Lung microvascular endothelial cell (primary cell): ENCODE measurements around the gene CCDC192. TPM values are rescaled to one million over a fixed set of nuclear protein-coding genes. Genes with fewer than 3 reads are reported as not detected.
"Not testable (repeated sequence)": the region's sequence is repeated elsewhere in the genome, so short reads cannot be mapped to it uniquely, and the experiment has no call there.

Experiments used
- DNase-seq, 2 donors: peaks; one replicate each; pipeline versions ENCODE4 v3.0.0 to v3.0.0-alpha.2; 2010; ENCODE audit warnings: low read depth in 2 of 2
- total RNA-seq: library from RNA; depleted of rRNA; stranded (reverse); fragments of >200 nt; gene quantifications from 2 replicates; pipeline ENCODE4 v1.2.1, GENCODE V29; 2014

The CCDC192 gene
- total RNA-seq, 1 donor from 2014 or later = not detected

DNA sequence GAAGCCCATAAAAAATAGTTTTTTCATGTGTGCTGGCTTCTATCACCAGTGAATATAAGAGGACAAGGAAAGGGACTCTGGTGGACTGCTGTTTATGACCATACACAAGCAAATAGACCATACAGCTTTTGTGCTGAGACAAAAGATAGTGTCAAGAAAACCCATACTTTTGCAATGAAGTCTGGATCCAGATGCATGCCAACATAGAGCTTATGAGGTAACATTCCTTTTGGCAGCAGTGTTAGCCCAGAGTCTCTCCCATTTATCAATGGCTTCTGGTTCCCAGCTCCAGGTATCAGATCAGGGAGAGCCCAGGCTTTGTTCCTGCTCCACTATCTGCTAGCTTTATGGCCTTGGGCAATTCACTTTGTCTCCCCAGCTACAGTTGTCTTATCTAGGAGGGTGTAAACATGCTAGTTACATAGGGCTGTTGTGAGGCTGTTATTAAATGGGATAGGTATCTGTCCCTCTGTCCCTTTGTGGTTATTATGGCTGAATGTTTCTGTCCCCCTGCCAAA is 55.6 kb downstream of the CCDC192 start:
- no peak for DNase-seq

DNA sequence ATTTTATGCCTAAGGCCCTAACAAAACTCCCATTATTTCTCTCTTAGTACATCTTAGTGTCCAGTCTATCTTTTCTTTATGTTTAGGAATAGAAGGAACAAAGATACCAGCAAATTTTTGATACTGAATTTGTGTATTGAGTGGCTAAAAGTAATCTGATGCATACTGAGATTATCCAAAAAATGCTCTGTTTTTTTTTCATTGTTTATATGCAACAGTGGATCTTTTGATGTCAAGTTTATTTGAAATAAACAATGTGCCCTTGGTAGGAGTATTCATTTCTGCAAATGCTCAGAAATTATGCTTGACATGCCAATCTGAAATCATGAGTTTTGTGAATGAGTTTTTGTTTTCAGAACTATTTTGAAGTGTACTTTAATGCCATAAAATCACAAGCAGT is 58.7 kb downstream of the CCDC192 start:
- DNase-seq = no peak

DNA sequence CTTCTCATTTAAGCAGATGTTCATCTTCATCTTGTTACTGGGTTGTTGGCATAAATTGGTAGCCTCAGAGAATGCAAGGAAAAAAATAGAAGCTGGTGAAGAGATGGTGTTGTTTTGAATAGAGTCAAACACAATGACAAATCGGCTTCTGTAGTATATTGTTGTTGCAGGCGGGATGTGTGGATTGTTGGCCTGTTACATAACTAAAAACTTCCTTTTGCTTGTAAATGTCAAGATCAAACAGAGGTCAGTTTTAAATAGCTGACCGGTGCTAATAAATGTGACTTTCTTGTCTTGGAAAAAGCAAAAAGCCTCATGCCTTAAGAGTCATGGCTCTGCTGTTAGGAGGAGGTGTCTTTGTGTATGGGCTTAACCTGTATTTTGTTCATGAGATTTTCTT is 59.2 kb downstream of the CCDC192 start:
- DNase-seq = peak in 1 of 2 donors; percentile 43

DNA sequence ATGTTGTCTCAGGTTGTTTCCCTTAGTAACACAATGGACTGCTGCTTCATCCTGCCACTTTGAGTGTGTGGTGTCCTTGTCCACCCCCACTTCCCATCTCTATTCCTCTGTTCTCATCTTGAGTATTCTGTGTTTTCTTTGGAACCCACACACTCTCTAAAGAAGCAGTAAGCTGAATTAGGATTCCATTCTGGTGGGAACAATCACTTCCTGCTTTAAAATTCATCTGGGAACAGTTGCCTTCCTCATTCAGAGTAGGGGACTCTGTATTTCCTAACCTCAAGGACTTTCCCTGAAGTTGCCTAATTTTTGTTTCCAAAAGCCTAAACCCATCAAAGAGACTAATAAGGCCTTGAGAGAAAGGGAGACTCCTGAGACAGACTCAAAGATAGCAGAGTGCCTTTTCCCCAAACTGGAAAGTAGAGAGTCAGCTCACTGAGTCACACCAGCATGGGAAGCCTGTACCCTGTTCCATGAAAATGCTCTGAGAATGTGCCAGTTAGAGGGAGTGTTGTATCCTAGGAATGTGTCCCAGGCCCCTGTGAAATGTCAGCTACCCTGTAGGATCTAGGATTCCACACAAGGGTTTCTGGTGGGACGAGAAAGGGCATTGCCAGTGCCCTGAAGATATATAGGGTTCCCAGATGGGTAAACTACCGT is 63.6 kb downstream of the CCDC192 start:
- DNase-seq = peak in 1 of 2 donors; percentile 4

DNA sequence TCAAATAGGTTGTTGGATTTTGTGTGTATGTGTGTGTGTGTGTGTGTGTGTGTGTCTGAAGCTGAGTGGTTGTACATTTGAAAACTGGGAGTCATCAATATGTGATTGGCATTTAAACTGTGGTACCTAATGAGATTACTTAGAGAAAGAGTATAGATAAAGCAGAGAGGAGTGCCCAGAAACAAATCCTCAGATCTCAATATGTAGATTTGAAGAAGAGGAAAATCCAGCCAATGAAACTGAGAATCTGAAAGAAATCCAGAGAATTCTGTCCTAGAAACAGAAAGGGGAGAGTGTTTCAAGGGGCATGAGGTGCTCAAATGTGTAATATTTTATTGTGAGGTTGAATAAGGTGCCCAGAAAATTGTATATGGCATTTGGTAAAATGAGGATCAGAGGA is 66.2 kb downstream of the CCDC192 start:
- no peak for DNase-seq

DNA sequence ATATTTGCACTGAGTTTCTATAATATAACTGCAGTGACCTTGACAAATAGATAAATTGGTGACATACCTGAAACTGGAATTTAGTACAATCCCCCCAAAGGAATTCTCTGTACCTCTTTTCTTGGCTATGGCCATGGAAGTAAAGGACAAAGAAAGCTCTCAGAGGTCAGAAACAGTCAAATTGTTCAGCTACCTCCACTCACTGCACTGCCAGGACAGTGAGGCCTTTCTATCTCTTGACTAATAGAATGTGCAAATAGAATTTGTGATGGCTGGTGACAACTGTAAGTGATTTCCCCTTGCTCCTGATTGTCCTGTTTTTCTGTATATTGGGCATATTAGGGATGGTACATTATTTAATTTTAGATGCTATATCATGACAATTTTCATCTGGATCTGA is 67.1 kb downstream of the CCDC192 start:
- DNase-seq = no peak

DNA sequence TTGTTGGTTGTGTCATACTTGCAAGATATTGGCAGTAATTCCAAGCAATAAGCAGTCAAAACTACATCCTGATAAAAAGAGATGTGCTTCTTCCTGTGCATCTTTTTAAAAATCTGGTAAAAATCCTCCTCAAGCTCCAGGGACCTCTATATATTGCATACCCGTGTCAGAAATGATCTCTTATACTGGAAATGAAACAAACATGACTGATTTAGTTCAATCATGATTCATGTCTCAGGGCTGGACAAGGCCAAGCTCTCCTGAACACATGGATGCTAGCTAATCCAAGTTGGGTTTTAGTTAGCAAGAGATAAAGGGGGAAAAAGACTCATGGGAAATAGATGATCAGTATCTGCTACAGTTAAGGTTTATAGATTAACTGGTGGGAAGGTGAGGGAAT is 69.3 kb downstream of the CCDC192 start:
- no peak for DNase-seq

DNA sequence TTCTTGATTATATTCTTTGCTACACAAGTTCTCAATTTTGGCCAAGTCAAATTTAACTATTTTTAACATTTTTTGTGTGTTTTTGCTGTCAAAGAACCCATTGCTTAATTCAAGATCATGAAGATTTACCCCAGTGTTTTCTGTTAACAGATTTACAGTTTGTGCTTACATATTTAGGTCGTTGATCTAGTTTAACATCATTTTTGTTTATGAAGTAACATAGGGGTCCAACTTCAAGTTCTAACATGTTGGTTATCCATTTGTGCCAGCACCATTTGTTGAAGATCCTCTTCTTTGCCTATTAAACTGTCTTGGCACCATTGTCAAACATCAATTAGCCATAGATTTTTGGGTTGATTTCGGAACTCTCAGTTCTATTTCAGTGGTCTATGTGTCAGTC is 71.0 kb downstream of the CCDC192 start:
- no peak for DNase-seq

DNA sequence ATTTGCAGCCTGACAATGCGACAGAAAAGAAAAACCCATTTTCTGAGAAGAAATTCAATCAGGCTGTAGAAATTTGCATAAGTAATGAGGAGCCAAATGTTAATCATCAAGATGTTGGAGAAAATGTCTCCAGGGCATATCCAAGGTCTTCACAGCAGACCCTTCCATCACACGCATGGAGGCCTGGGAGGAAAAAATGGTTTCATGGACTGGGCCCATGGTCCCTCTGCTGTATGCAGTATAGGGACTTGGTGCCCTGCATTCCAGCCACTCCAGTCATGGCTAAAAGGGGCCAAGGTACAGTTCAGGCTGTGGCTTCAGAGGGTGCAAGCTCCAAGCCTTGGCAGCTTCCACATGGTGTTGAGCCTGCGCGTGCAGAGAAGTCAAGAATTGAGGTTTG is 73.3 kb downstream of the CCDC192 start:
- DNase-seq = no peak

DNA sequence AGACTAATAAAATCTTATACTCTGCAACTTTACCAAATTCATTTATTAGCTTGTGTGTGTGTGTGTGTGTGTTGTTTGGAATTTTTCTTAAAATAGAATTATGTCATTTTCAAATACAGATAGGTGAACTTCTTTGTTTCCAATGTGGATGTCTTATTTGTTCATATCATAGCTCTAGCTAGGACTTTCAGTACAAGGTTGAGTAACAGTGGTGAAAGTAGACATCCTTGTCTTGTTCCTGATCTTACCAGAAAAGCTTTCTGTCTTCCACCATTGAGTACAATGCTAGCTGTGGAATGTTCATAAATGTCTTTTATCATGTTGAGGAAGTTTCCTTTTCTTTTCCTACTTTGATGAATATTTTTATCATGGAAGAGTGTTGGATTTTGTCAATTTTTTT is 74.8 kb downstream of the CCDC192 start:
- DNase-seq = no peak

DNA sequence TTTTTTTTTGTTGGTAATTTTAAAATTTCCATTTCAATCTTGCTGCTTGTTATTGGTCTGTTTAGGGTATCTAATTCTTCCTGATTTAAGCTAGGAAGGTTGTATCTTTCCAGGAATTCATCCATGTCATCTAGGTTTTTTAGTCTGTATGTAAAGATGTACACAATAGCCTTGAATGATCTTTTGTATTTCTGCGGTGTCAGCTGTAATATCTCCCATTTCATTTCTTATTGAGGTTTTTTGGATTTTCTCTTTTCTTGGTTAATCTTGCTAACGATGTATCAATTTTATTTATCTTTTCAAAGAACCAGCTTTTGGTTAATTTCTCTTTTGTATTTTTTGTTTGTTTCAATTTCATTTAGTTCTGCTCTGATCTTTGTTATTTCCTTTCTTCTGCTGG is 79.3 kb downstream of the CCDC192 start:
- DNase-seq = not testable (repeated sequence)

DNA sequence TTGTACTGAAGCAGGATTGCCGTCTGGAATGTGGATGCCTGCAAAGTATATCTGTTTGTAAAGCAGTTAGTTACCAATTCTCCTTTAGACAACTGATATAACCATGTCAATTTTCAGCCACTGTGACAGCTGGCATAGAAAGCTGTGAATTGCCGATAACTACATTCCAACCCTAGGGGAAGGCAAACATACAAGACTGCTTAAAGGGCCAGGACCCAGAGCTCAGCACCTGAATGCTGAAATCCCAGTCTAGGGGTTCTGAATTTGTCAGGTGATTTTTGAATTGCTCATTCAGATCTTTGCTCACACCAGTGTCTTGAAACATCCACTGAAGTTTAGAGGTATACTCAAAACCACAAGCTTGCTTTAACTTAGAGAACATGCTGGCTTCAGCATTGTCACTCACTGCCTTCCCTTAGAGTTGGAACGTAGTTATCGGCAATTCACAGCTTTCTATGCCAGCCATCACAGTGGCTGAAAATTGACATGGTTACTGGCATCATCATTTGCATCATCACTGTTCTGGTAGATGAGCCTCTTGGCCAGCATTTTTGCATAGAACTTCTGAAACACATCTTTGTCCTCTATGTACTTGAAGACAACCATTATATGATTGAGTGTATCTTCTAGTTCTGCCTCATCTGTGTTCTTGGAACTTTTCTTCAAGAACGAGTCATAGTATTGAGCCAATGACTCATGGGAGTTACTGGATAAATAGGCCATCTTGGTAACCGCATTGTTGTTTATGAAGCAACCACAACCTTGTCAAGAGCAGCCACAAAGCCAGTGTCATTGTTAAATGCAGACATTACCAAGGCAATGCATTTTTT is 82.1 kb downstream of the CCDC192 start:
- DNase-seq = peak in 1 of 2 donors; percentile 48

DNA sequence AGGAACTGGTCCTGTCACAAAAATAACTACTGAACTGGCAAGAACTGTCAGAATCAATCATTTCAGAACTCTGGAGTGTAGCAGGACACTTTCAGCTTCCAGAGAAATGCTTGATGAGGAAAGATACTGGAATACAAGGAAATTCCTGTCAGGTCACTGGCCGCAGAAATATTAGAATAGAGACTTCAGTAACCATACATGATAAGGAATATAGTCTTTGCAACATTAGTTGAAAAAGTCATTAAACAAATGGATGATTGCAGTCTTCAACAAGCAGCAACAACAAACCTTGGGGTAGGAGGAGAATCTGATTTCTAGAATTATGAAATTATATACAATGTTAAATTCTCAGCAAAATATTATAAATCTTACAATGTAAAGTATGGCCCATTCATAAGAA is 88.2 kb downstream of the CCDC192 start:
- DNase-seq = no peak

DNA sequence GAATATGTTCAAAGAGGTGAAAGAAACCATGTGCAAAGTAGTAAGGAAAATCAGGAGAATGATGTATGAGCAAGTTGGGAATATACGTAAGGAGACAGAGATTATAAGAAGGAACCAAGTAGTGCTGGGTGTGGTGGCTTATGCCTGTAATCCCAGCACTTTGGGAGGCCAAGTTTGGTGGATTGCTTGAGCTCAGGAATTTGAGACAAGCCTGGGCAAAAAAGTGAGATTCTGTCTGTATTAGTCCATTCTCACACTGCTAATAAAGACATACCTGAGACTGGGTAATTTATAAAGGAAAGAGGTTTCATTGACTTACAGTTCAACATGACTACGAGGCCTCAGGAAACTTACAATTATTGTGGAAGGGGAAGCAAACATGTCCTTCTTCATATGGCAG is 88.7 kb downstream of the CCDC192 start:
- not testable (repeated sequence) for DNase-seq

DNA sequence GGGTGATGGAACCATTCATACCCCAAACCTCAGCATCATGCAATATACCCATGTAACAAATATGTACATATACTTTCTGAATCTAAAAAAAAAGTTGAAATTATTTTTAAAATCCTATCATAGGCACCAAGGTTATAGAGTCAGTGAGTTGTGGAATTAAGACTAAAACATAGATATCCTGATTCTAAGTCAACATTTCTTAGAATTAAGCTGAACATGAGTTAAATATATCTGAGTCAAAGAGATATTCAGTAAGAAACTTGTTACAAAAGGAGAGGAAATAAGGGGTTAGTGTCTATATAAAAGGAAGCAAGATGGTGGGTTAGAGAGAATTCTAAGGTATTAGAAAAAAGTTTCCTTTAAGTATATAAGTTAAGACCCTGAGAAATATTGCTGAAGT is 89.9 kb downstream of the CCDC192 start:
- DNase-seq = no peak

DNA sequence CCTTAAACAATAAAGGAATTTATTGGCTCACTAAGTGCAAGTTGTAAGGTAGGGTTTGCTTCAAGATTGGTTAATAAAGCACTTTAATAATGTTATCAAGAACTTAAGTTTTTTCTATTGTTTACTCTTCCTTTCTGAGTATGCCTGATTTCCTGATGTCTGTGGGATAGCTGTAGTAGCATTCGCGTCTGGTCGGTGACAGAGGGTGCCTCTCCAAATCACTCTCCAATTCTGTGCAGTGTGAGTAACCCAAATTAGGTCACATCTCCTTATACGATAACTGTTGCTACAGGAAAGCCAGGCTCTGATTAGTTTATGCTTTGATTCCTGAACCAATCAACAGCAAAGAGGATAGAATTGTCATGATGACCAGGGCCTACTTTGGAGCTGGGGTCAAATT is 90.7 kb downstream of the CCDC192 start:
- no peak for DNase-seq

DNA sequence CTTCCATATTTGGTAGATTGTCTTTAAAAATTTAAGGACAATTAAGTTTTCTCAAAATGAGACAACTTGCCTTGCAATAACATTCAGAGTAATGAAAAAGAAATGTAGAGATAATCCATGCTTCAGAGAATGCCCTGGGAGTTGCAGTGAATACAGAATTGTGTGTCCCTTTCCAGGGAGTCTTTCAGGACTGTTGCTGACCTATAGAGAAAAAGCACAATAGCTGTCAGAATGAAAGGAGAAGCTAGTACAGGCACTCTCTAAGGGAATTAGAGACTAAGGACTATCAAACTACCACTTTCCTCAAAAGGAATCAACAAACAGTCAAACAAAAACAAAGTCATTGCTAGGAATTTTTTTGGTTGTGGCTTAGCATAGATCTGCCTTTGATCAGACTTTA is 93.0 kb downstream of the CCDC192 start:
- no peak for DNase-seq

DNA sequence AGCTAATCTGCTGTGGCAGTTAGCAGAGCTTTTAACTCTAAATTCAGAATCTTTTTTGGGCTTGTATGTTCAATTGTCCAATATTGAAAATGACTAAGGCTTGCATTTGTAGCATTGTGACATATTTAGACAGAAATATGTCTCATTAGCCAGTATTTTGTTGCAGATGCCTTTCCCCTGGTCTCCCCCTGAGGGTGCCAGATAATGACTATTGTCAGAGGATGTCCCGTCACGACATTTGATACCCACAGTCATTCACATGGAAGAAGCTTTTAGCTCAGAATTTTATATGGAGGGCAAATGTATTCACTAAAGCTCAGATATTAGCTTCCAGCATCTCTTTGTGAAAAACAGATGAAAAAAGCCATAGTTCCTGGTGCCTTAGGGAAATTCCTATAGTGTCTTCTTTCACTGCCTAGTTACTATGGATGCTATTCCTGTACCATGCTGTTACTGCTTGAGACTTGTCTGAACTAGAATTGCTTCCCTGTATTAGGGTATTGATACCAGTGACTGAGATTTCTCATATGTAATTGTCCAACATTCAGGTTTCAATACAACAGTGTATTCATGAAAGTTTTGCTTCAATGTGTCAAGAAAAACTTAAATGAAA is 96.2 kb downstream of the CCDC192 start:
- DNase-seq = no peak

DNA sequence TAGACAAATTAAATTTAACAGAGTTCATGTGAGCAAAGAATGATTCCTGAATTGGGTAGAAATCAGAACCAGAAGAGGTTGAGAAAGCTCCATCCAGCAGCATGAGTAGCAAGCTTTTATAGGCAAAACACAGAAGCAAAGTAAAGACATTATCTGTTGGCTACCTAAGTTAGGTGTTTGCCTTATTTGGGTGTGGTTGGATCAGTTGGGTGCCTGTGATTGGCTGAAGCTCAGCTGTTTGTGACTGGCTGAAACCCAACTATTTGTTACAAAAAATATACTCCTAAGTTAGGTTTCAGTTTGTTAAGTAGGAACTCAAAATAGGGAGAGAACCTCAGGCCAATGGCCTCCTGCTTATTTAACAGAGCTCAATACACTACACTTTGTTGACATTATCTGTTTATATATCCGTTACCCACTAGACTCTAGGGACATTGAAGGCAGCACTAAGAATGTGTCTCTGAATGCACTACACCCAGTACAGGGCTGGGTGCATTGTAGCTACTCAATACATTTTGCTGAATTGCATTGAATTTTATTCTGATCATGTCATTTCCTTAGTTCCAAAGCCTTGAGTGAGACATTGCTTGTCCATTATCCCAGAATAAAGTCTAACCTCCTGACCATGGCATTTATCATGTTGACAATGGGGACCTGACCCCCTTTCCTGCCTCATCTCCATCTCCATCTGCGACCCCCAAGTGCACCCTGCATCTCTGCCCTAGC is 98.7 kb downstream of the CCDC192 start:
- DNase-seq = peak in 1 of 2 donors; percentile 71

DNA sequence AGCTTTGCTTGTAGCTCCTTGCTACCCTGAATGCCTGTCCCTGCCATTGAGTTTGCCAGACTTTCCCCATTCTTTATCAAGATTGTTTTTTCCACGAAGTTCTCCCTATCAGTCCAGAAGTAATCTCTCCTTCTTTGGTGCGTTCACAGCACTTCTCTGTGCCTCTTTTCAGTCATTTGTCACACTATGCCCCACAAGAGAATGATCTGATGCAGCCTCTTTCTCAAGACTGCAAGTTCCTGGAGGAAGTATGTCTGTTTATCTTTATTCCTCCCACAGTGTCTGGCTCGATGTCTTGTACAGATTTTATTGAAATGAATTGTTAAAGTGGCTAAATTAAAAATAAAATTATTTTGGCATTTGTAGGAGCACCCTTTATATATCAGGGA is 99.3 kb downstream of the CCDC192 start:
- peak in 1 of 2 donors; percentile 43 for DNase-seq

DNA sequence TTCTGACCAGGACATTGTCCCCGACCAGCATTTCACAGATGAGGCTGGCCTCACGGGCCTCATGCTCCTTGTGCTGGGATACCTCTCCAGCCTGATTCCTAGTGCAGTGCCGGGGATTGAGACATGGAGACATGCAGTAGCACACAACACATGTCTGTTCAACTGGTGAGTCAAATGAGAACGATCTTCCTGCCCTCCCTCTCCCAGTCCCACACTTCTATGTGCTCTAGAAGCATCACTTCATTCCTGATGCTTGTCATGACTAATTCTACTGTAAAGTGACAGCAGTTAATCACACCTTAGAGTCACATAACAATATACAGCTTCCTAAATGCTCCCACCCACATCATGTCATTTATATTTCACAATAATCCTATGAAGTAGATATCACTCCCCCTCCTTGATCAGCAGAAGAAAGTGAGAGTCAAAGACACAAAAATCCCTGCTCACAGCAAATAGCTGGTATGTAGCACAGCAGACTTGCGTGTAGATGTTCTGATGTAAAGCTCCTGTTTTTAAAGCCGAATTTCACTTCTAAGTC is 101.8 kb downstream of the CCDC192 start:
- peak in 1 of 2 donors; percentile 33 for DNase-seq
